Pulmonary artery endothelial cell (primary cell): ENCODE results near the gene MT1G. TPM values are rescaled to one million over a fixed set of nuclear protein-coding genes. Genes with fewer than 3 reads are reported as not detected.
"Not testable (repeated sequence)": the region's sequence is repeated elsewhere in the genome, so short reads cannot be mapped to it uniquely, and the experiment has no call there.

Source experiments
- DNase-seq: peaks from one replicate; pipeline ENCODE4 v3.0.0-alpha.2; 2011; ENCODE audit warnings: low read depth, low spot score
- total RNA-seq: library from RNA; depleted of rRNA; stranded (reverse); fragments of >200 nt; gene quantifications from 2 replicates; pipeline ENCODE4 v1.2.3, GENCODE V29; 2014

The MT1G gene
- total RNA-seq, 1 donor from 2014 or later: not detected

DNA sequence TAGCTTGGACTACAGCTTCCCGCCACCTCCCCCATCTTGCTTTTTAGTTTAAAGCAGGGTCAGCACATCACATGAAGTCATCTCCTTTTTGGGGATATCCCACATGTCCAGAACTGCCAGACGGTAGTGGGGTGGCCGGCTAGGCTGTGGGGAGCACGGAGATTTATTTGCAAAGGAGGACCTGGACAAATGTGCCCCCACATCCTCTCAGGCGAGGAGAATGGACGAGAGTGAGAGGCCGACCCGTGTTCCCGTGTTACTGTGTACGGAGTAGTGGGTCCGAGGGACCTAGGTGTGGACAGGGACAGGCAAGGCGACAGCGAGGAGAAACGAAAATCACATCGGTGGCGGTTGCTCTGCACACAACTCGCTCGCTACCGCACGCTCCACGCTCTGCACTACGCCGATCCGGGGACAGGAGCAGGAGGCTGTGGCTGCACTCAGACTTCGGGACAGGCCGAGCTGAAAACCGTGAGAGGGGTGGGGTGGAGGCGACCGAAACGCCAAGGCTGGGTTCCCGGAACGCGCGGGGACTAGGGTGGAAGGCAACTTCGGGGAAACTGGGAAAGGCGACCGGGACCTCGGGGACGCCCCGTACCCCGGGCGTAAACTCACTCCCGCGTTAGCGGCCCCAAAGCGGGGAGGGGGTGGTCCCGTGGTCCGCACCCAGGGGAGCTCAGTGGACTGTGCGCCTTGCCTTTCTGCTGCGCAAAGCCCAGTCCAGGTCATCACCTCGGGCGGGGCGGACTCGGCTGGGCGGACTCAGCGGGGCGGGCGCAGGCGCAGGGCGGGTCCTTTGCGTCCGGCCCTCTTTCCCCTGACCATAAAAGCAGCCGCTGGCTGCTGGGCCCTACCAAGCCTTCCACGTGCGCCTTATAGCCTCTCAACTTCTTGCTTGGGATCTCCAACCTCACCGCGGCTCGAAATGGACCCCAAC lies 29.8 kb downstream of the MT1G start, which contains the start of gene MT1A:
Gene MT1A (plus strand): TSS at position 853 of the 937 bp plus-strand sequence. CDS start 73 bp downstream, at position 926.
- DNase-seq: no peak

DNA sequence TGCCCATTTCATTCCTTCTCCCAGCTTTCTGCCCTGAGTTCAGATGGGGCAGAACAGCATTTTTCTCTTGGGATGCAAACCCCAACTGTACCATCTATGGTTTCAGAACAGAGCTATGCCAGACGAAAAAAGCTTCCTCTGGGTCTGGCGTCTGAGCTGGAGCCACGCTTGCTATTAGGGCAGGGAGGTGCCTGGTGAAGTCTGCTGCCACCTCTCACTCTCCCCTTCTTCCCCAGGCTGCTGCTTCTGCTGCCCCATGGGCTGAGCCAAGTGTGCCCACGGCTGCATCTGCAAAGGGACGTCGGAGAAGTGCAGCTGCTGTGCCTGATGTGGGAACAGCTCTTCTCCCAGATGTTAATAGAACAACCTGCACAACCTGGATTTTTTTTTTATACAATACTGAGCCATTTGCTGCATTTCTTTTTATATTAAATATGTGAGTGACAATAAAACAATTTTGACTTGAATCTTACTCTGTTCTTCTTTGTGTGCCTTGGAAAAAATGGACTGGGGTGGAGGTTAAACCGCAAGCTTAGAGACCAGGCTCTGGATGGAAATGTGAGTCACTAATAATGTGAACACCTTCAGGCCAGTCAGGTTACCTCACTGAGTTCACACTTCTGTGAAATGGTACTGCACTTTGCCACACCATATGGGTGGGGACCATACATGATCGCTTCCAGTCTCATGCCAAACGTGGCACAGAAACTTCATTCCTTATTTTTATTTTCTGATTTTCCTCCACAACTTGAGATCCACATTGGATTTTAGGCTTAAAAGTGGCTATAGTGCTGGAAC lies 31.1 kb downstream of the MT1G start:
- no peak for DNase-seq

DNA sequence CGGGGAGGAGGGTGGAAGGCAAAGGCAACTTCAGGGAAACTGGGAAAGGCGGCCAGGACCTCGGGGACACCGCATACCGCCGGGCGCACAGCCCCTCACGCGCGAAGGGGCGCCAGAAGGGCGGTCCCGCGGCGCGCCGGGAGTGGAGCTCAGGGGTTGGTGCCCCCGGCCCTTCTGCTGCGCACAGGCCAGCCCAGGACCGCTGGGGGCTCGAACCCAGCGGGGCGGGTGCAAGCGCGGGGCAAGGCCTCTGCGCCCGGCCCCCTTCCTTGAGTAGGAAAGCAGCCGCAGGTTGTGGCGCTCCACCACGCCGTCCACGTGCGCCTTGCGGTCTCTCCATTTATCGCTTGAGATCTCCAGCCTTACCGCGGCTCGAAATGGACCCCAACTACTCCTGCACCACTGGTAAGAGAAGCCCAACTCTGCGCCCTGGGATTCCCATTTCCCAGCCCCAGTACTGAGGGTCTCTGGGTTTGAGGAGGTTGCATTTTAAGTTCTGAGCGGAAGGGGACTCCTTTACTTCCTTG lies 32.4 kb downstream of the MT1G start:
- DNase-seq: no peak

DNA sequence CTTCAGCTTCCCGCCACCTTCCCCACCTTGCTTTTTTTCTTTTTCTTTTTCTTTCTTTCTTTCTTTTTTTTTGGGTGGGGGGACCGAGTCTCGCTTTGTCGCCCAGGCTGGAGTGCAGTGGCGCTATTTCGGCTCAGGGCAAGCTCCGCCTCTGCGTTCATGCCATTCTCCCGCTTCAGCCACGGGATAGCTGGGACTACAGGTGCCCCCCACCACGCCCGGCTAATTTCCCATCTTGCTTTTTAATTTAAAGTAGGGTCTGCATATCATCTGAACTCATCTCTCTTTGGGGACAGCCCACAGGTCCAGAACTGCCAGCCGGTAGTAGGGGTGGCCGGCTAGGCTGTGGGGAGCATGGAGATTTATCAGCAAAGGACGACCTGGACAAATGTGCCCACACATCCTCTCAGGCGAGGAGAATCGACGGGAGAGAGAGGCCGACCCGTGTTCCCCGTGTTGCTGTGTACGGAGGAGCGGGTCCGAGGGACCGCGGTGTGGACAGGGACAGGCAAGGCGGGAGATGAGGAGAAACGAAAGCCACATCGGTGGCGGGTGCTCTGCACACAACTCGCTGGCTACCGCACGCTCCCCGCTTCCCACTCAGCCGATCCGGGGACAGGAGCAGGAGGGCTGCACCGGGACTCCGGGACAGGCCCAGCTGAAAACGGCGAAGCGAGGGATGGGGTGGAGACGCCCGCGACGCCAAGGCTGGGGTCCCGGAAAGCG lies 33.0 kb downstream of the MT1G start:
- no peak for DNase-seq

DNA sequence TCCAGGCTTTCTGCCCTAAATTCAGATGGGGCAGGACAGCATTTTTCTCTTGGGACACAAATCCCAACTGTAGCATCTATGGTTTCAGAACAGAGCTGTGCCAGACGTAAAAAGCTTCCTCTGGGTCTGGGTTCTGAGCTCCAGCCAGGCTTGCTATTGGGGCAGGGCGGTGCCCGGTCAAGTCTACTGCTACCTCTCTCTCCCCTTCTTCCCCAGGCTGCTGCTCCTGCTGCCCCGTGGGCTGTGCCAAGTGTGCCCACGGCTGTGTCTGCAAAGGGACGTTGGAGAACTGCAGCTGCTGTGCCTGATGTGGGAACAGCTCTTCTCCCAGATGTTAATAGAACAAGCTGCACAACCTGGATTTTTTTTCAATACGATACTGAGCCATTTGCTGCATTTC lies 34.3 kb downstream of the MT1G start:
- no peak for DNase-seq

DNA sequence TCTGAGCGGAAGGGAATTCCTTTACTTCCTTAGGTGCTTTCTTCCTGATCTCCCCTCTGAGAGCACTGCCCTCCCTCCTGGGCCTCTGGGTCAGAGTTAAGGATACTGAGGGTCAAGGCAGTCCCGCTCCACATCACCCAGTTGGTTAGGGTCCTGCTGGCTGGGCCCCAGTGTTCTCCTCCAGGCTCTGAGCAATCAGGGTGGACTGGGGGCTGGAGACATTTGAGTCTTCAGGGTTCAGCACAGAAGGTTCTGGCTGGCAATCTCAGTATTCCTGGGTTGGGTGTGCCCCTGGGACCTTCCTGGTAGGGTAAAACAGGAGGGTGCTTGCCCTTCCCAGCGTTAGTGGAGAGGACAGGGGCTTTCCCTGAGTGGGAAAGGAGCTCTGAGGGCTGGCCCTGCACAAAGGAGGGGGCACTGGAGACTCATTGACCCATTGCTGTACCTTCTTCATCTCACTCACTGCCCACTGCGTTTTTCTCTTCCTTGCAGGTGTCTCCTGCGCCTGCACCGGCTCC lies 35.0 kb downstream of the MT1G start:
- DNase-seq: no peak

DNA sequence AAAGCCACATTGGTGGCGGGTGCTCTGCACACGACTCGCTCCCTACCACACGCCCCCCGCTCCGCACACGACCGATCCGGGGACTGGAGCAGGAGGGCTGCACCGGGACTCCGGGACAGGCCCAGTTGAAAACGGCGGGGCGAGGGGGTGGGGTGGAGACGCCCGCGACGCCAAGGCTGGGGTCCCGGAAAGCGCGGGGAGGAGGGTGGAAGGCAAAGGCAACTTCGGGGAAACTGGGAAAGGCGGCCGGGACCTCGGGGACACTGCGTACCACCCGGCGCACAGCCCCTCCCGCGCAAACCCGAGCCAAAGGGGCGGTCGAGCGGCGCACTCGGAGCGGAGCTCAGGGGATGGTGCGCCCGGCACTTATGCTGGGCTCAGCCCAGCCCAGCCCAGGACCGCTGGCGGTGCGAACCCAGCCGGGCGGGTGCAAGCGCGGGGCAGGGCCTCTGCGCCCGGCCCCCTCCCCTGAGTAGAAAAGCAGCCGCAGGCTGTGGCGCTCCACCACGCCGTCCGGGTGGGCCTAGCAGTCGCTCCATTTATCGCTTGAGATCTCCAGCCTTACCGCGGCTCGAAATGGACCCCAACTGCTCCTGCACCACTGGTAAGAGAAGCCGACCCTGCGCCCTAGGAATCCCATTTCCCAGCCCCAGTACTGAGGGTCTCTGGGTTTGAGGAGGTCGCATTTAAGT lies 35.6 kb downstream of the MT1G start, which contains the start of gene MT1M:
Gene MT1M (plus strand): TSS at position 504 of the 692 bp plus-strand sequence. CDS start 73 bp downstream, at position 577.
- DNase-seq: no peak

DNA sequence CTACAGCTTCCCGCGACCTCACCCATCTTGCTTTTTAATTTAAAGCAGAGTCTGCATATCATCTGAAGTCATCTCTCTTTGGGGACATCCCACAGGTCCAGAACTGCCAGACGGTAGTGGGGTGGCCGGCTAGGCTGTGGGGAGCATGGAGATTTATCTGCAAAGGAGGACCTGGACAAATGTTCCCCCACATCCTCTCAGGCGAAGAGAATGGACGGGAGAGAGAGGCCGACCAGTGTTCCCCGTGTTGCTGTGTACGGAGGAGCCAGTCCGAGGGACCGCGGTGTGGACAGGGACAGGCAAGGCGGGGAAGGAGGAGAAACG lies 36.1 kb downstream of the MT1G start:
- DNase-seq: no peak

DNA sequence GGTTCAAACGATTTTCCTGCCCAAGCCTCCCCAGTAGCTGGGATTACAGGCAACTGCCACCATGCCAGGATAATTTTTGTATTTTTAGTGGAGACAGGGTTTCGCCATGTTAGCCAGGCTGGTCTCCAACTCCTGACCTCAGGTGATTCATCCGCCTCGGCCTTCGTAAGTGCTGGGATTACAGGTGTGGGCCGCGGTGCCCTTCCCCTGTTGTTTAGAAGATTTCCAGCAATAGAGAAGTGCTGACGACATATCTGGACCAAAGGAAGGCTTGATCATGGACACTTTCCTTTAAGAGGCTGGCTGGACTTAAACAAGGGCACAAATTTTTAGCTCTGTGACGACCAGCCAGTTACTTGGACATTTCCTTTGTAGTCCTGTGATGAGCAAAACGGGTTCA lies 36.7 kb downstream of the MT1G start:
- no peak for DNase-seq

DNA sequence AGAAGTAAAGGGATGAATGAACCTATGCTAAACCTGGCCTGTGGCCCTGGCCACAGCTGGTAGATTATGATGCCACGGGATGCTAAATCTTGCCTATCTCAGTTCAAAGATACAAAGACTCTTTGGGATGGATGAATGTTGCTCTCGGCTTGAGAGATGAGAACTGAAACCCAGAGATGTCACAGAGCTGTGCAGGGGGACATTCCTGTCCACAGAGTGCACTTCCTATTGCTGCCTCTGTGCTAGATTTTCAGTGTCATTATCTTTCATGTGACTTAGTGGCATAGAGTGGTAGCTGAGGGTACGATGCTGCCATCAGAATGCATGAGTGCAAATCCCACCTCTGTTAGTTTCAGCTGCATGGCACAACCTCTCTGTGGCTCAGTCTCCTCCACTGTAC lies 37.7 kb downstream of the MT1G start:
- no peak for DNase-seq

DNA sequence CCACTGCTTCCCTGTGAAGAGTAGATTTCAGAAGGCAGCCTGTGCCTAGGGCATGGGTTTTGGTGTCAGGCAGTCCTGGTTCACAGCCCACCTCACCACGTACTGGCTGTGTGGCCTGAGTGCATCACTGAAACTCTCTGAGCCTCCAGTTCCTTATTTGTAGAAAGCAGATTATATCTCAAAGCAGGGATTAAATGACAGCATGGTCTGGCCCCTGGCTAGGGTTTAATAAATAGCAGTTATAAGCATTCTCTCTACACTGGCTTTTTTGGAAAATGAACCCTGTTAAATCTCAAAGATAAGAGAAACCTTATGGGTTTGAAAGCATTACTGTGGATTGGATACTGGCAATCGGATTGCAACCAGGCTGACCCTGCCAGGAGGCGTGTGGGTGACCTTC lies 38.3 kb downstream of the MT1G start:
- no peak for DNase-seq

DNA sequence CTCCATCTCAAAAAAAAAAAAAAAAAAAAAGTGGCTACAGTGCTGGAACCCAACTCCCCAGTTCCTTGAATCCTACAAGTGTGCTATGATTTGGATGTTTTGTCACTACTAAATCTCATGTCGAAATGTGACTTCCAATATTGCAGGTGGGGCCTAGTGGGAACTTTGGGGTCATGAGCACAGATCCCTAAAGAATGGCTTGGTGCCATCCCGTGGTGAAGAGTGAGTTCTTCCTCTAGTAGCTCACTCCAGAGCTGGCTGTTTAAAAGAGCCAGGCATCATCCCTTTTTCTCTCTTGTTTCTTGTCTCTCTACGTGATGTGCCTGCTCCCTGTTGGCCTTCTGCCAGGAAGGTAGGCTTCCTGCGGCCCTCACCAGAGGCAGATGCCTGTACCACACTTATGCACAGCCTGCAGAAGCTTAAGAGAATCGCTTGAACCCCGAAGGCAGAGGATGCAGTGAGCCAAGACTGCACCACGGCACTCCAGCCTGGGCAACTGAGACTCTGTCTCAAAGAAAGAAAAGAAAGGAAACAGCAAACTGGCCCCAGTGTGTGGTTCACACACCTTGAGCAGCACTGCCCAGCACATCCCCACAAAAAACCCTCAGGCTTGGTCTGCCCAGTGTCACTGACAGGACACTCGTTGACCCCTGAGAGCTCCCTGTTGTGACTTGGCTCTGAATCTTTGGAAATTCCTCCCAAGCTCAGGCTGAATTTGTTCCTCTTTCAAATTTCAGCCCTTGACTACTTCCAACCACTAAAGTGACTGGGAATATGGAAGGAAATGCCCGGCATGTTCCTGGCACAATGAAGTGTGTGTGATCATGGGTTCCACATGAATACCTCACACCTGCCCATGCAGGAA lies 39.1 kb downstream of the MT1G start:
- no peak for DNase-seq

DNA sequence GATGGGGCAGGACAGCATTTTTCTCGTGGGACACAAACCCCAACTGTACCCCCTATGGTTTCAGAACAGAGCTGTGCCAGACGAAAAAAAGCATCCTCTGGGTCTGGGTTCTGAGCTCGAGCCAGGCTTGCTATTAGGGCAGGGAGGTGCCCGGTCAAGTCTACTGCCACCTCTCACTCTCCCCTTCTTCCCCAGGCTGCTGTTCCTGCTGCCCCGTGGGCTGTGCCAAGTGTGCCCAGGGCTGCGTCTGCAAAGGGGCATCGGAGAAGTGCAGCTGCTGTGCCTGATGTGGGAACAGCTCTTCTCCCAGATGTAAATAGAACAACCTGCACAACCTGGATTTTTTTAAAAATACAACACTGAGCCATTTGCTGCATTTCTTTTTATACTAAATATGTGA lies 41.2 kb downstream of the MT1G start:
- no peak for DNase-seq

DNA sequence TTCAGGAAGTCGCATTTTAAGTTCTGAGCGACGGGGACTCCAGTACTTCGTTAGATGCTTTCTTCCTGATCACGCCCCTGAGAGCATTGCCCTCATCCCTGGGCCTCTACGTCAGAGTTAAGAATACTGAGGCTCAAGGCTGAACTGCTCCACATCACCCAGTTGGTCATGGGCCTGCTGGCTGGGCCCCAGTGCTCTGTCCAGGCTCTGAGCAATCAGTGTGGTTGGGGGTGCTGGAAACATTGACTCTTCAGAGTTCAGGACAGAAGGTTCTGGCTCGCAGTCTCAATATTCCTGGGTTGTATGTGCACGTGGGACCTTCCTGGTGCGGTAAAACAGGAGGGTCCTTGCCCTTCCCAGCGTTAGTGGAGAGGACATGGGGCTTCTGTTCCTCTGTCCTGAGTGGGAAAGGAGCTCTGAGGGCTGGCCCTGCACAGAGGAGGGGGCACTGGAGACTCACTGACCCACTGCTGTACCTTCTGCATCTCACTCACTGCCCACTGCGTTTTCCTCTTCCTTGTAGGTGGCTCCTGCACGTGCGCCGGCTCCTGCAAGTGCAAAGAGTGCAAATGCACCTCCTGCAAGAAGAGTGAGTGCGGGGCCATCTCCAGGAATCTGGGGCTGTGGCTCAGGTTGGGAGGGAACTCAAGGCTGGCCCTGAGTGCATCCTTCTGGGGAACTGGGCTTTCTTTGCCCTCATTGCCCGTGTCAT lies 41.8 kb downstream of the MT1G start:
- DNase-seq: no peak

DNA sequence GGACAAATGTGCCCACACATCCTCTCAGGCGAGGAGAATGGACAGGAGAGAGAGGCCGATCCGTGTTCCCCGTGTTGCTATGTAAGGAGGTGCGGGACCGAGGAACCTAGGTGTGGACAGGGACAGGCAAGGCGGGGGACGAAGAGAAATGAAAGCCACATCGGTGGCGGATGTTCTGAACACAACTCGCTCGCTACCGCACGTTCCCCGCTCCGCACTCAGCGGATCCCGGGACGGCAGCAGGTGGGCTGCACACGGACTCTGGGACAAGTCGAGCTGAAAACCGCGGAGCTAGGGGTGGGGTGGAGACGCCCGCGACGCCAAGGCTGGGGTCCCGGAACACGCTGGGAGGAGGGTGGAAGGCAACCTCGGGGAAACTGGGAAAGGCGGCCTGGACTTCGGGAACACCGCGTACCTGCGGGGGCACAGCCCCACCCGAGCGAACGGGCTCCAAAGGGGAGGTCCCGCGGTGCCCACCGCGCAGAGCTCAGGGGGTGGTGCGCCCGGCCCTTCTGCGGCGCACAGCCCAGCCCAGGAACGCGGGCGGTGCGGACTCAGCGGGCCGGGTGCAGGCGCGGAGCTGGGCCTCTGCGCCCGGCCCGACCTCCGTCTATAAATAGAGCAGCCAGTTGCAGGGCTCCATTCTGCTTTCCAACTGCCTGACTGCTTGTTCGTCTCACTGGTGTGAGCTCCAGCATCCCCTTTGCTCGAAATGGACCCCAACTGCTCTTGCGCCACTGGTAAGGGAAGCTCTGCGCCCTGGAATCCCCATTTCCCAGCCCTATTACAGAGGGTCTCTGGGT lies 42.5 kb downstream of the MT1G start, which contains the start of gene MT1E:
Gene MT1E (plus strand): TSS at position 642 of the 803 bp plus-strand sequence. CDS start 71 bp downstream, at position 713.
- DNase-seq: no peak

DNA sequence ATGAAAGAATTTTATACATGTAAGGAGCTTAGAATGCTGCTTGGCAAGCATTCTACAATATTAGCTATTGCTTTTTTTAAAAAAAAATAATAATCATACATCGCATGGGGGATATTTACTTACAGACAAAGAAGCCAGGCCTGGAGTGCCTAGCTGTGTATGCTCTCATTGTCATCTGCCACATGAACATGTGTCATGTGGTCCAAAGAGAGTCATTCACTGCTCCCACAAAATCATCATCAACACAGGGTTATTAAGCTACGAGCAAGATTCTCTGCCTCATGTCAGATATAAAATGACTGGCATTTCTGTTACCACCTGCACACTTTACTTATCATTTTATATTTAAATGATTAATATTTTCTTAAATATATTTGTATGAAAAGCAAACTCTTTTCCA lies 44.2 kb downstream of the MT1G start:
- DNase-seq: no peak

DNA sequence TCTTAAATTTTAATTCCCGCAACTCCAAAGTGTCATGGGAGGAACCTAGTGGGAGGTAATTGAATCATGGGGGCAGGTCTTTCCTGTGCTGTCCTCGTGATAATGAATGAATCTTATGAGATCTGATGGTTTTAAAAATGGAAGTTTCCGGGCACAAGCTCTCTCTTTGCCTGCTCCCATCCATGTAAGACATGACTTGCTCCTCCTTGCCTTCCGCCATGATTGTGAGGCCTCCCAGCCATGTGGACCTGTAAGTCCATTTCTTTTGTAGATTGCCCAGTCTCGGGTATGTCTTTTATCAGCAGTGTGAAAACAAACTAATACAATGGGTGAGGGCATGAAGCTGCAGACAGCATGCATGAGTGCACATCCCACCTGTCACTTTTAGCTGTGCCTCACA lies 44.7 kb downstream of the MT1G start:
- not testable (repeated sequence) for DNase-seq
